Activated CD4-positive, alpha-beta T cell treated with anti-CD3 and anti-CD28 coated beads for 36 hours (primary cell): Measurements from ENCODE around the gene FNDC3B. TPM values are rescaled to one million over a fixed set of nuclear protein-coding genes. Genes with fewer than 3 reads are reported as not detected.
"Not testable (repeated sequence)": the region's sequence is repeated elsewhere in the genome, so short reads cannot be mapped to it uniquely, and the experiment has no call there.

ENCODE experiments used
- ATAC-seq: fragments of 200-7000 bp; cut with Tn5 transposase; one replicate; pipeline ENCODE4 v1.10.0; 2021; ENCODE audit warnings: mild to moderate bottlenecking, moderate library complexity
- CTCF ChIA-PET: fragments of 350-600 bp; sonication (Branson Sonifier 250); formaldehyde crosslinking; loops from one replicate; lab custom pipeline; 2021; ENCODE audit warnings: antibody characterized with exemption; lab: Charles Lee
- POLR2A ChIA-PET: fragments of 350-600 bp; sonication (Branson Sonifier 250); formaldehyde crosslinking; loops from one replicate; lab custom pipeline; 2021; ENCODE audit warnings: antibody characterized with exemption, inconsistent platforms; lab: Charles Lee
- DNase-seq: peaks from one replicate; pipeline ENCODE4 v3.0.0-alpha.2; 2020
- H3K27ac Mint-ChIP-seq: one replicate; pipeline ENCODE4 v1.8.0; 2021; ENCODE audit warnings: mixed read lengths
- H3K27me3 Mint-ChIP-seq: one replicate; pipeline ENCODE4 v1.8.0; 2021; ENCODE audit warnings: mixed read lengths
- H3K36me3 Mint-ChIP-seq: one replicate; pipeline ENCODE4 v1.8.0; 2021; ENCODE audit warnings: low read depth, mixed read lengths
- H3K4me1 Mint-ChIP-seq: one replicate; pipeline ENCODE4 v1.8.0; 2021; ENCODE audit warnings: mixed read lengths
- H3K4me3 Mint-ChIP-seq: one replicate; pipeline ENCODE4 v1.8.0; 2021; ENCODE audit warnings: mild to moderate bottlenecking, moderate library complexity, mixed read lengths
- H3K9me3 Mint-ChIP-seq: one replicate; pipeline ENCODE4 v1.8.0; 2021; ENCODE audit warnings: low read depth, mixed read lengths
- intact Hi-C, 2 experiments: fragments of 100-400 bp; cut with DNase I in 1 of 2; cut with micrococcal nuclease in 1 of 2; formaldehyde crosslinking; loops; one replicate each; pipeline versions ENCODE4 v1.14.2 to v1.15.1; 2022 to 2024; cut with DNase I, micrococcal nuclease
- total RNA-seq, 2 experiments: library from RNA; stranded (reverse); gene quantifications; one replicate each; pipeline ENCODE4 v1.2.3, GENCODE V29; 2021

The FNDC3B gene
- total RNA-seq, 2 experiments from 2014 or later = 10.5 to 14.2 TPM

DNA sequence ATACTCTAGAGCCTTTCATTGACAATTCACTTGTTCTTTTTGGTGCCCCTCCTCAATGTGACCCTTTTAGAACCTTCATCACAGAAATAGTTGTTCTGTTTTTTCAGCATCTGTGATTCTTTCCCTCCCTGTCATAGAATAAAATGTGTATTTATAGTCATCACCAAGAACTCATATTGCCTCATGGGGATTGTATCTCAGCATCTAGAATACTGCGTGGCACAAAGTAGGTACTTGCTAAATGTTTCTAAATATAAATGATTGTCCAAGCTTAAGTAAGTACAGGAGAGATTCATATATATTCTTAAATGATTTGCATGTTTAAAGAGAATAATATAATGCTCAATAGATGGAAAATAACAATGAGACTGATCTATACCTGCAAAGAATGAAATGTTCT, 190.1 kb downstream of the FNDC3B start:
- ATAC-seq (no peak), DNase-seq (no peak)
- intact Hi-C loops = no loop called here
- H3K36me3 Mint-ChIP-seq = peaks cover 19% of the 10 kb centered on the region
- ChIA-PET CTCF (no interaction called here), POLR2A (no interaction called here)
- no peaks in the 10 kb centered on the region for H3K9me3 Mint-ChIP-seq
- H3K27ac Mint-ChIP-seq = no peak overlapping the region
- no peak overlapping the region for H3K4me3 Mint-ChIP-seq
- H3K27me3 Mint-ChIP-seq = no peaks in the 10 kb centered on the region
- H3K4me1 Mint-ChIP-seq = no peaks in the 10 kb centered on the region

DNA sequence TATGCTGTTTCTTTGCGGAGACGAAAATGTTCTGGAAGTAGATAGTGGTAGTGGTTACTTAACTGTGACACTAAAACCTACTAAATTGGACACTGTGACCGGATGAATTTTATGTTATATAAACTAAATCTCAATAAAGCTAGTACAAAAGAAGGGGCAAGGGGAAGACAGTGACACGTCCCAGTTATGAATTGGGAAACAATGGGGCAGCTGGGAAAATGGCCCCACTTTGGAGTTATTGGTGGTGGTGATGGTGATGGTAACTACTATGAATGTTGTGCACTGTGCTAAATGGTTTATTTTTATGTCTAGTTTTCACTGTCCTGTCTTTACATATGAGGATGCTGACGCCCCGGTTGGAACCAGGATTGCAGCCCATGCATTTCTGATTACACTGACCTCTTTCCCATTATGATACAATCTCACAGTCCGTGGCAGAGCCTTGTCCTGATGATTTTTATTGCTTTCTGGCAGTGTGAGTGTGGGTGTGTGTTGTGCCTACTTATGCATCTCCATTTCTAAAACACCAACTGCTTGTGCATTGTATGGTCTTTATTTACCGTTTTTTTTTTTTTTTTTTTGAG, 192.0 kb downstream of the FNDC3B start:
- ChIA-PET POLR2A (no interaction called here), CTCF (no interaction called here)
- no peak overlapping the region for H3K4me3 Mint-ChIP-seq
- peaks cover 14% of the 10 kb centered on the region for H3K36me3 Mint-ChIP-seq
- H3K27me3 Mint-ChIP-seq = no peaks in the 10 kb centered on the region
- ATAC-seq = no peak
- no peaks in the 10 kb centered on the region for H3K4me1 Mint-ChIP-seq
- DNase-seq = no peak
- no peak overlapping the region for H3K27ac Mint-ChIP-seq
- H3K9me3 Mint-ChIP-seq = no peaks in the 10 kb centered on the region
- intact Hi-C loops = no loop called here

DNA sequence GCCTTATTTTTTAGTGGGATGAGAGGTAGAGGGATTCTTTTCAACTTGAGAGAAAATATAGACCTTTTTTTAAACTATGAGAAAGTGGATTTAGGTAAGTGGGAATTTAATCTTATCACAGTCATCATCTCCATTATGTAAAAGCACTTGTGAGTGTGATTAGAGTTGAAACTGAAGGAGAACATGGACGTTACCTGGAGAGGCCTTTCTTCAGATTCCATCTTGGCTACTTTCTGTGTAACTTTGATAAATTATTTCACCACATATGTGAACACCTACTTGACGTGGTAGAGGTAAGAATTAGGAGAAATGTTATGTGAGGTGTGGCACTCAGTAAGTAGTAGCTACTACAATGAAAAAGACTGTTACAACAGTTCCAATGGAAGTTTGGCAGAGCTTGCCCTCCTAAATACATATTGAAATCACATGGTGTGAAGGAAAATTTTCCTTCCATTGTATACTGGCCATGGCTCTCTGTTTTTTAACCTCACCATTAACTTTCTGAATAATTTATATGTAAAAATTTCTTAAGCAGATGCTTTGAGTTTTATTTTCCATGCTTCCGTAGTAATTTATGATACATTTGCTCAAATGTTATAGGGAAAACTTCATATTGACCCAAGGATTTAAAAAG, 193.3 kb downstream of the FNDC3B start:
- DNase-seq (no peak), ATAC-seq (no peak)
- no peaks in the 10 kb centered on the region for H3K9me3 Mint-ChIP-seq
- intact Hi-C loops = no loop called here
- H3K27ac Mint-ChIP-seq = no peak overlapping the region
- ChIA-PET CTCF (interaction anchor here (0.7 kb wide), 1 partner anchor 387 kb away, joined by 3 read pairs; no protein-coding TSS in a partner anchor), POLR2A (no interaction called here)
- H3K4me1 Mint-ChIP-seq = no peaks in the 10 kb centered on the region
- no peaks in the 10 kb centered on the region for H3K27me3 Mint-ChIP-seq
- H3K36me3 Mint-ChIP-seq = peaks cover 12% of the 10 kb centered on the region
- no peak overlapping the region for H3K4me3 Mint-ChIP-seq

DNA sequence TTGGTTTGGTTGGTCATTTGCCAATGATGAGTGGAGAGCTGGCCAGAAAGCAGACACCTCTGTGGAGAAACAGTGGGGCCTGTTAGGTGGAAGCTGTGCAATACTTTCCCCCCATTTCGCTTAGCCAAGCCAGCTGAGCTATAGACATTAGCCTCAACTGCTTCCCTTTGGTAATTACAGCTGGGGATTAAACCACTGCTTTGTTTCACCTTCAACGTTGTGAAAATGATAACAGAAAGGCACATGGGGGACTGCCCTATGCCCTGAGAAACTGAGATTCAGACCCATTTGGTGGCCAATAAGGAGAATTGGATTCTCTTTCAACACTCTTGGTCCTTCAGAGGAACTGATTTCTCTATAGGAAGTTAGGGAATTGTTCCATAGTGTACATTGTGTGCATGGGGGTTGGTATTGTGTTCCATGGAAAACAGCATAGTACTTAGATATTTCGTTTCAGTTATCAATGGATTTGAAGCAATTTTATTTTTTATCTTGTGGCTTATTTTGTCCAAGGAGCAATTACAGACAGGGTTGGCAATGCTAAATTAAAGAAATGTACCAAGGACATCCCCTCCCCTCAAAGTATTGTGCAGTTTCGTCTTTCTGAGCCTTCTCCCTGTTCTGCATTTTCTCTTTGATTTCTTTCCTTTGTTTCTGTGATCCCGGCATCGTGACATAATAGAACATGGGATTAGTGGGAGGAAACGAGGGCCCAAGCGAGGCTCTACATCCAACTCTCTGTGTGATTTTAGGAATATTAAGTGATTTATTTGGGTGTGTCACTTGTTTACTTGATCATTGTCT, 194.3 kb downstream of the FNDC3B start:
- ChIA-PET CTCF (no interaction called here), POLR2A (no interaction called here)
- DNase-seq (no peak), ATAC-seq (no peak)
- H3K4me3 Mint-ChIP-seq = no peak overlapping the region
- no peaks in the 10 kb centered on the region for H3K9me3 Mint-ChIP-seq
- intact Hi-C loops = no loop called here
- H3K36me3 Mint-ChIP-seq = peaks cover 12% of the 10 kb centered on the region
- H3K27ac Mint-ChIP-seq = no peak overlapping the region
- H3K27me3 Mint-ChIP-seq = no peaks in the 10 kb centered on the region
- H3K4me1 Mint-ChIP-seq = no peaks in the 10 kb centered on the region

DNA sequence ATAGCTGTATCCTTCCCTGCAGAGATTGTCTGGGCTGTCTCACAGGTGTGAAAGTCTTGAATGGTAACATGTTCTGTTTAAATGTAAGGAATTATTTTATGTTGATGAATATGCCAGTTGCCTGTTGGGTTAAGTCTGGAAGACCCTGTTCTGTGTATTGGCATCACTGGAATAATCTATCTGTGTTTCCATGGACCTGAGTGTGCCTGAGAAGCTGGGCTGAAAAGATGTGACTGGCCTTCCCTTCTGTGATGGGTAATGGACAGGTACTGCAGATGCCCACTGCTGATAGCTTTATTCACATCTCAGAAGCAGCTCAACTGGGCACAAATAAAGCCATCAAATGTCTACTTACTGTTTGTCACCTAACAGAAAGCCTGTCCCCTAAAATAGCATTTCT, 196.3 kb downstream of the FNDC3B start:
- CTCF ChIA-PET = interaction anchor here (1.1 kb wide), 1 partner anchor 13 kb away, joined by 4 read pairs; no protein-coding TSS in a partner anchor

DNA sequence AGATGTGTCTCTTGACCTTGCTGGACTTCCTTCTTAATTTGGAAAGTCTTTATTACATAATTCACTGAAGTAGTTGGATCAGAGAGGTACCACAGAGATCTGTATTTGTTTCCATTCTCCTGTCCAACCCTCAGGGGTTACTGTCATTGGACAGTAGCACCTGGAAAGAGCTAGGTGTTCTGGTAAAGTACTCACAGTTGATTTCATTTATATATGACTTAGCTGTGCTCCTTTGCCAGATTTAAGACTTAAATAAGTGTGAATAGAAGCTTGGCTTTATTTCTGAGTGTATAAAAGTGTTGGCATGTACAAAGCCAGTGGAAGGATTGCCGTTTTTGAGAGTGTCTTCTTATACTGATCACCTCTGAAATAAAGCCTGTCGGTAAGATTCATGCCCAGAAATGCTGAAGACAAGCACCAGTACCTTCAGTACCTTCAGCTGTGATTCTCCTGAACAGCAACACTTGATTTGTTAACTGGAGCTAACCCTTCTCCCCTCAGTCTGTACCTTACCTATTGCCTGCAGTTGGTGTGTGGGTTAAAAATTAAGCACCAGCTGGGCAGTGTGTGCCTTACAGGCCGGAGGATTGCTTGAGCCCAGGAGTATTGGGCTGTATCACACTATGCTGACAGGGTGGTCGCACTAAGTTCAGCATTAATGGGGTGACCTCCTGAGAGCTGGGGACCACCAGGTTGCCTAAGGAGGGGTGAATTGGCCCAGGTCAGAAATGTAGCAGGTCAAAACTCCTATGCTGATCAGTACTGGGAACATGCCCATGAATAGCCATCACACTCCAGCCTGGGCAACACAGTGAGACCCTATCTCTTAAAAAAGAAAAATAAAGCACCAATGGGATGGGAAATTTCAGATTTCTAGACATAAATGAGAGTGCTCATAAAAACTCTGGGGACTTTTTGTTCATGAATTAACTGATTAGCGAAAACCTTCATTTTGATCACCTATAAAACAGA, 197.7 kb downstream of the FNDC3B start:
- ATAC-seq (no peak), DNase-seq (no peak)
- ChIA-PET POLR2A (no interaction called here), CTCF (interaction anchor here (1.1 to 1.4 kb wide), 3 partner anchors 9 to 14 kb away, joined by 3 to 4 read pairs (median 3); no protein-coding TSS in a partner anchor)
- Mint-ChIP-seq H3K4me3 (no peak overlapping the region), H3K27ac (no peak overlapping the region), H3K4me1 (no peaks in the 10 kb centered on the region), H3K36me3 (peaks cover 13% of the 10 kb centered on the region), H3K9me3 (peaks cover 14% of the 10 kb centered on the region), H3K27me3 (no peaks in the 10 kb centered on the region)
- intact Hi-C loops = no loop called here

More for the DNA sequence above, 196.3 kb downstream of the FNDC3B start:
- intact Hi-C loops = no loop called here
- no peak for DNase-seq
- H3K27me3 Mint-ChIP-seq = no peaks in the 10 kb centered on the region
- no peak overlapping the region for H3K27ac Mint-ChIP-seq
- H3K4me1 Mint-ChIP-seq = no peaks in the 10 kb centered on the region
- H3K4me3 Mint-ChIP-seq = no peak overlapping the region
- peaks cover 1% of the 10 kb centered on the region for H3K9me3 Mint-ChIP-seq
- ATAC-seq = no peak
- POLR2A ChIA-PET = no interaction called here
- peaks cover 8% of the 10 kb centered on the region for H3K36me3 Mint-ChIP-seq

DNA sequence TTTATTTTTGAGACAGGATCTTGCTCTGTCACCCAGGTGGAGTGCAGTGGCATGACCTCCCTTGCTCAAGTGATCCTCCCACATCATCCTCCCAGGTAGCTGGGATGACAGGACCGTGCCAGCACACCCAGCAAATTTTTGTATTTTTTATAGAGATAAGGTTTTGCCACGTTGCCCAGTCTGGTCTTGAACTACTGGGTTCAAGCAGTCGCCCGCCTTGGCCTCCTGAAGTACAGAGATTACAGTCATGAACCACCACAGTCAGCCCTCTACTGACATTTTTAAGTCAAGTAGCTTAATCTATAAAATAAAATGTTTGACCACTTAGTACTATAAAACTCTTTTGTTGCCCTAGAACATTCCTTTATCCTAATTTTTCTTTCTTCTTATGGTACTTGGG, 198.8 kb downstream of the FNDC3B start:
- no peak overlapping the region for H3K27ac Mint-ChIP-seq
- no peaks in the 10 kb centered on the region for H3K27me3 Mint-ChIP-seq
- ChIA-PET CTCF (interaction anchor here (0.8 to 1.4 kb wide), 3 partner anchors 10 to 104 kb away, joined by 3 read pairs; no protein-coding TSS in a partner anchor), POLR2A (no interaction called here)
- intact Hi-C loops = no loop called here
- ATAC-seq (no peak), DNase-seq (no peak)
- H3K36me3 Mint-ChIP-seq = peaks cover 21% of the 10 kb centered on the region
- peaks cover 4% of the 10 kb centered on the region for H3K4me1 Mint-ChIP-seq
- peaks cover 20% of the 10 kb centered on the region for H3K9me3 Mint-ChIP-seq
- H3K4me3 Mint-ChIP-seq = no peak overlapping the region

DNA sequence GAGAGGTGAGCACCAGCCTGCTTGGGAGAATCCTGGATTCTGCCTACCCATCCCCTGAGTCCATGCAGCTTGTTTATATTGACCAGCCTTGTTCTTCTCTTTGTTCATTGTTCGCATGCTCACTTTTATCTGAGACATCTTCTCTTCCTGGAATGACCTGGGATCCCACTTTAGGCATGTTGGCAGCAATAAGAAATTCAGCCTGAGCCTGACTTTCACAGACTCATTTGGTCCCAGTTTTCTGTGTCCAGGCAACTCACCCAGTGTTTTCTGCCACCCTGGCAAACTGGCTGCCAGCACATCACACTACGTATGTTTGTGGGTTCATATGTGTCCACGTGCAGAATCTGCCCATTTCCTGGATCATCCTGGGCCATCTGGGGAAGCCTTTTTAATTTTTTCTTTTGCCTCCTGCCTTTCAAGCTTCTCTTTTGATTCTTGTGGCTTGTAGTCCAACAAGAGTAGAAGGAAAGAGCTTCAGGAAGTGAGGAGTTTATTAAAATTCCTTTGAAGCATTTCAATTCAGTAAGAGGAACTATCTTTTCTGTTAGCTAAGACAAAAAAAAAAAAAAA, 199.9 kb downstream of the FNDC3B start:
- Mint-ChIP-seq H3K9me3 (peaks cover 22% of the 10 kb centered on the region), H3K4me1 (peaks cover 10% of the 10 kb centered on the region), H3K27me3 (no peaks in the 10 kb centered on the region), H3K36me3 (peaks cover 24% of the 10 kb centered on the region), H3K4me3 (no peak overlapping the region), H3K27ac (no peak overlapping the region)
- intact Hi-C loops = no loop called here
- DNase-seq (no peak), ATAC-seq (no peak)
- ChIA-PET CTCF (interaction anchor here (1.4 kb wide), 1 partner anchor 102 kb away, joined by 3 read pairs; no protein-coding TSS in a partner anchor), POLR2A (no interaction called here)

DNA sequence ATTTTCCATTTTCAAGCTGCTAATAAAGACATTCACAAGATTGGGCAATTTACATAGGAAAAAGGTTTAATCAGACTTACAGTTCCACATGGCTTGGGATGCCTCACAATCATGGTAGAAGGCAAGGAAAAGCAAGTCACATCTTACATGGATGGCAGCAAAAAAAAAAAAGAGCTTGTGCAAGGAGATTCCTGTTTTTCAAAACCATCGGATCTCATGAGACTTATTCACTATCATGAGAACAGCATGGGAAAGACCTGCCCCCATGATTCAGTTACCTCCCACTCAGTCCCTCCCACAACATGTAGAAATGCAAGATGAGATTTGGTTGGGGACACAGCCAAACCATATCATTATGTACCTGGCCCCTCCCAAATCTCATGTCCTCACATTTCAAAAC, 202.0 kb downstream of the FNDC3B start:
- DNase-seq = no peak
- ChIA-PET CTCF (no interaction called here), POLR2A (no interaction called here)
- Mint-ChIP-seq H3K9me3 (peaks cover 22% of the 10 kb centered on the region), H3K27ac (no peak overlapping the region), H3K4me1 (peaks cover 11% of the 10 kb centered on the region), H3K4me3 (no peak overlapping the region), H3K36me3 (peaks cover 24% of the 10 kb centered on the region), H3K27me3 (no peaks in the 10 kb centered on the region)
- ATAC-seq = no peak
- intact Hi-C loops = no loop called here

DNA sequence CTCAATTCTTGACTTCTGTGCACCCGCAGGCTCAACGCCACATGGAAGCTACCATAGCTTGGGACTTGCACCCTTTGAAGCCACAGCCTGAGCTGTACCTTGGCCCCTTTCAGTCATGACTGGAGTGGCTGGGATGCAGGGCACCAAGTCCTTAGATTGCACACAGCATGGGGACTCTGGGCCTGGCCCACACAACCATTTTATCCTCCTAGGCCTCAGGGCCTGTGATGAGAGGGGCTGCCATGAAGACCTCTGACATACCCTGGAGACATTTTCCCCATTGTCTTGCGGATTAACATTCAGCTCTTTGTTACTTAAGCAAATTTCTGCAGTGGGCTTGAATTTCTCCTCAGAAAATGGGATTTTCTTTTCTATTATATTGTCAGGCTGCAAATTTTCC, 203.1 kb downstream of the FNDC3B start:
- H3K4me3 Mint-ChIP-seq, intact Hi-C loops, POLR2A ChIA-PET, CTCF ChIA-PET, ATAC-seq, H3K27me3 Mint-ChIP-seq, DNase-seq, H3K27ac Mint-ChIP-seq: not testable (repeated sequence)
- Mint-ChIP-seq H3K9me3 (peaks cover 22% of the 10 kb centered on the region), H3K36me3 (peaks cover 28% of the 10 kb centered on the region), H3K4me1 (peaks cover 12% of the 10 kb centered on the region)
